LHCN-M2 (cell line): Measurements from ENCODE around the gene SLC8A1. TPM values are rescaled to one million over a fixed set of nuclear protein-coding genes. Genes with fewer than 3 reads are reported as not detected.

Experiments
- DNase-seq: peaks from one replicate; pipeline ENCODE4 v3.0.0-alpha.2; 2012; ENCODE audit warnings: low read depth
- total RNA-seq: library from RNA; depleted of rRNA; stranded (reverse); fragments of >200 nt; gene quantifications from 2 replicates; pipeline ENCODE4 v1.2.3, GENCODE V29; 2014

The SLC8A1 gene
- total RNA-seq, 1 experiment from 2014 or later, result 22.5 TPM

GRCh38 chr2:40279001-40279400 lies 172.9 kb downstream of the SLC8A1 start:
- DNase-seq, result peak; percentile 93

- no peak for DNase-seq
Observed at GRCh38 chr2:40276076-40276475, 175.8 kb downstream of the SLC8A1 start.

GRCh38 chr2:40274270-40274669 lies 177.6 kb downstream of the SLC8A1 start:
- no peak for DNase-seq

- no peak for DNase-seq
Observed at GRCh38 chr2:40273734-40274182, 178.1 kb downstream of the SLC8A1 start.

GRCh38 chr2:40271094-40271493 lies 180.8 kb downstream of the SLC8A1 start:
- no peak for DNase-seq

- no peak for DNase-seq
Observed at GRCh38 chr2:40270372-40270771, 181.5 kb downstream of the SLC8A1 start.

GRCh38 chr2:40268566-40268965 lies 183.3 kb downstream of the SLC8A1 start:
- no peak for DNase-seq

GRCh38 chr2:40266201-40266600 lies 185.7 kb downstream of the SLC8A1 start:
- DNase-seq, result no peak

GRCh38 chr2:40265602-40266001 lies 186.3 kb downstream of the SLC8A1 start:
- DNase-seq, result no peak

GRCh38 chr2:40261042-40261441 lies 190.8 kb downstream of the SLC8A1 start:
- no peak for DNase-seq

- DNase-seq, result no peak
Observed at GRCh38 chr2:40260437-40260836, 191.5 kb downstream of the SLC8A1 start.

- DNase-seq, result no peak
Observed at GRCh38 chr2:40259900-40260299, 192.0 kb downstream of the SLC8A1 start.

- DNase-seq, result no peak
Observed at GRCh38 chr2:40258135-40258457, 193.8 kb downstream of the SLC8A1 start.

GRCh38 chr2:40257340-40258134 lies 194.4 kb downstream of the SLC8A1 start:
- no peak for DNase-seq

- peak; percentile 49 for DNase-seq
Observed at GRCh38 chr2:40256649-40257048, 195.2 kb downstream of the SLC8A1 start.

GRCh38 chr2:40256008-40256407 lies 195.9 kb downstream of the SLC8A1 start:
- no peak for DNase-seq

- no peak for DNase-seq
Observed at GRCh38 chr2:40255103-40255502, 196.8 kb downstream of the SLC8A1 start.

GRCh38 chr2:40254611-40255010 lies 197.3 kb downstream of the SLC8A1 start:
- DNase-seq, result no peak

GRCh38 chr2:40251137-40251536 lies 200.8 kb downstream of the SLC8A1 start:
- no peak for DNase-seq

- DNase-seq, result no peak
Observed at GRCh38 chr2:40249577-40249976, 202.3 kb downstream of the SLC8A1 start.

- no peak for DNase-seq
Observed at GRCh38 chr2:40248294-40248693, 203.6 kb downstream of the SLC8A1 start.

GRCh38 chr2:40244675-40245074 lies 207.2 kb downstream of the SLC8A1 start:
- peak; percentile 81 for DNase-seq

- peak; percentile 65 for DNase-seq
Observed at GRCh38 chr2:40244251-40244650, 207.6 kb downstream of the SLC8A1 start.
